ENCODE measurements around the gene LGR6.

LGR6 gene

DNA sequence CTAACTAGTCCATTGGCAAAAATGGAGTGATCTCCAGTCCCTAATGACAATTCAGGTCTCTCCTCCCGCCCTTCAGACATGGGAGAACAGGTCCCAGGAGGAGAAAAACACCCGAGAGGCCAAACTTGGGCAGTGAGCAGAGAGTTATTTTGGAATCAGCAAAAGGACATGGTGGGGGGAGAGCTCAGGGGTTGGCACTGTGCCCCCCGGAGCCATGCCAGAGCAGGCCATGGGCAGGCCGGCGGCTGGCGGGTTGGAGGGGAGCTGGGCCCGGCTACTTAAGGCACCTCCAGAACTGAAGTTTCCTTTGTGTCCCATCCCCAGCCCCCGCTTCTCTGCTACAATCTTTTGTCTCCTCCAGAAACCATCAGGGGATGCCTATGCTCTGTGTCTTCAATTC is 7.1 kb downstream of the LGR6 start:
- Histone ChIP-seq H3K4me3 (ENCODE audit: low read depth, low read length, poor library complexity, severe bottlenecking) (no peak overlapping the region), H3K9ac (ENCODE audit: low read length) (no peak overlapping the region), H3K4me2 (ENCODE audit: low read length) (no peak overlapping the region), H3K27me3 (ENCODE audit: insufficient read depth, low read length) (0 out of 2 replicates have a peak, but pooled peaks cover 4% of the 10 kb centered on the region), H3K4me1 (ENCODE audit: insufficient read depth, low read length, severe bottlenecking) (no peaks in the 10 kb centered on the region), H3F3A (ENCODE audit: insufficient read depth, low read length) (no peaks in the 10 kb centered on the region), H4K20me1 (ENCODE audit: insufficient read depth, low read length) (no peaks in the 10 kb centered on the region), H3K9me3 (ENCODE audit: low read length) (no peaks in the 10 kb centered on the region), H3K79me2 (ENCODE audit: insufficient read depth, low read length) (no peaks in the 10 kb centered on the region), H3K9me2 (ENCODE audit: low read depth, low read length) (no peaks in the 10 kb centered on the region), H2AFZ (ENCODE audit: low read length) (no peak overlapping the region), H3K36me3 (ENCODE audit: insufficient read depth, low read length) (no peaks in the 10 kb centered on the region), H3K27ac (ENCODE audit: low read depth, low read length, poor library complexity, severe bottlenecking) (no peak overlapping the region)
- TF ChIP-seq, protein P1, sequence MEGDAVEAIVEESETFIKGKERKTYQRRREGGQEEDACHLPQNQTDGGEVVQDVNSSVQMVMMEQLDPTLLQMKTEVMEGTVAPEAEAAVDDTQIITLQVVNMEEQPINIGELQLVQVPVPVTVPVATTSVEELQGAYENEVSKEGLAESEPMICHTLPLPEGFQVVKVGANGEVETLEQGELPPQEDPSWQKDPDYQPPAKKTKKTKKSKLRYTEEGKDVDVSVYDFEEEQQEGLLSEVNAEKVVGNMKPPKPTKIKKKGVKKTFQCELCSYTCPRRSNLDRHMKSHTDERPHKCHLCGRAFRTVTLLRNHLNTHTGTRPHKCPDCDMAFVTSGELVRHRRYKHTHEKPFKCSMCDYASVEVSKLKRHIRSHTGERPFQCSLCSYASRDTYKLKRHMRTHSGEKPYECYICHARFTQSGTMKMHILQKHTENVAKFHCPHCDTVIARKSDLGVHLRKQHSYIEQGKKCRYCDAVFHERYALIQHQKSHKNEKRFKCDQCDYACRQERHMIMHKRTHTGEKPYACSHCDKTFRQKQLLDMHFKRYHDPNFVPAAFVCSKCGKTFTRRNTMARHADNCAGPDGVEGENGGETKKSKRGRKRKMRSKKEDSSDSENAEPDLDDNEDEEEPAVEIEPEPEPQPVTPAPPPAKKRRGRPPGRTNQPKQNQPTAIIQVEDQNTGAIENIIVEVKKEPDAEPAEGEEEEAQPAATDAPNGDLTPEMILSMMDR (IDR thresholded peaks at IDR 0.05; ENCODE audit: low read length) = no peak
- TF ChIP-seq EZH2 (IDR thresholded peaks at IDR 0.05; ENCODE audit: borderline replicate concordance, low read length) = no peak

DNA sequence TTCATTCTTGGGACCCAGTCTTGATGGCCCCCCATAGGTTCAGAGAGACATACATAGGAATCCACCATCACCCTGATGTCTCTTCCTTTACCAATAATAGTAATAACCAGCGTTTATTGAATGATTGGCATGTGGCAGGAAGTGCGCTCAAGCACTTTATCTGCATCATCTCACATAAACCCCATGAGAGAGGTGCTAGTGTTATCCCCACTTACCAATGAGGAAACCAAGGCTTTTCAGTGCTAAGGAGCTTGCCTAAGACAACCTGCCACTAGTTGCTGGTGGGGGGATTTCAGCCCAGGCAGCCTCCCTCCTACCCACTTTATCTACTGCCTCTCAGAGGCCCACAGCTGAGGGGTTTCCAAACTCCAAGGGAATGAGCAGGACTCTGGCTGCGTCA is 7.7 kb downstream of the LGR6 start:
- H3K4me2 ChIP-seq (ENCODE audit: low read length) = no peak overlapping the region
- H4K20me1 ChIP-seq (ENCODE audit: insufficient read depth, low read length) = no peaks in the 10 kb centered on the region
- H3K9me2 ChIP-seq (ENCODE audit: low read depth, low read length) = no peaks in the 10 kb centered on the region

DNA sequence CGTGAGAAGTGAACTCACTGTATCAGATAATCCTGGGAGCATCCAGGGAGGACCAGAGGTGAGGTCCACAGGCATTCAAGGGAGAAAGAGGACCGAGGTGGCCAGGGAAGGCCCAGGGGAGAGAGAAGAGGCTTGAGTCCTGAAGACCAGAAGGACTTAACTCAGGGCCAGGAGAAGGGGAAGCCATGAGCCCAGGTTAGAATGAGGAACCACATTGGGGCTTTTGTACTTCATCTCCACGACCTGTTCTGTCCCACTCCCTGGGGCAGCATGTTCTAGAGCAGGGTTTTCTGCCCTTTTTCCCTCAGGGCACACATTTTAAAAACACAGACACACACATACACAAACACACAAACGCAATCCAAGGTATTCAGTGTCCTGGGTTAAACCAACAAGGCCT is 8.4 kb downstream of the LGR6 start:
- Histone ChIP-seq H3K27me3 (ENCODE audit: insufficient read depth, low read length) (0 out of 2 replicates have a peak, but pooled peaks cover 4% of the 10 kb centered on the region), H3K9me3 (ENCODE audit: low read length) (no peaks in the 10 kb centered on the region), H3K4me3 (ENCODE audit: low read depth, low read length, poor library complexity, severe bottlenecking) (no peak overlapping the region), H3K27ac (ENCODE audit: low read depth, low read length, poor library complexity, severe bottlenecking) (no peak overlapping the region), H4K20me1 (ENCODE audit: insufficient read depth, low read length) (no peaks in the 10 kb centered on the region), H3K4me1 (ENCODE audit: insufficient read depth, low read length, severe bottlenecking) (no peaks in the 10 kb centered on the region), H3K9ac (ENCODE audit: low read length) (no peak overlapping the region), H3K9me2 (ENCODE audit: low read depth, low read length) (no peaks in the 10 kb centered on the region), H2AFZ (ENCODE audit: low read length) (no peak overlapping the region), H3K4me2 (ENCODE audit: low read length) (no peak overlapping the region), H3K79me2 (ENCODE audit: insufficient read depth, low read length) (no peaks in the 10 kb centered on the region), H3K36me3 (ENCODE audit: insufficient read depth, low read length) (no peaks in the 10 kb centered on the region), H3F3A (ENCODE audit: insufficient read depth, low read length) (no peaks in the 10 kb centered on the region)
- TF ChIP-seq EZH2 (IDR thresholded peaks at IDR 0.05; ENCODE audit: borderline replicate concordance, low read length) = no peak
- TF ChIP-seq, protein P1 (IDR thresholded peaks at IDR 0.05; ENCODE audit: low read length) = no peak

More for the DNA sequence above, 7.7 kb downstream of the LGR6 start:
- TF ChIP-seq, protein P1 (IDR thresholded peaks at IDR 0.05; ENCODE audit: low read length) = no peak
- no peak for TF ChIP-seq EZH2 (IDR thresholded peaks at IDR 0.05; ENCODE audit: borderline replicate concordance, low read length)
- no peak overlapping the region for H3K9ac ChIP-seq (ENCODE audit: low read length)
- no peaks in the 10 kb centered on the region for H3K79me2 ChIP-seq (ENCODE audit: insufficient read depth, low read length)
- no peak overlapping the region for H3K4me3 ChIP-seq (ENCODE audit: low read depth, low read length, poor library complexity, severe bottlenecking)
- no peaks in the 10 kb centered on the region for H3K4me1 ChIP-seq (ENCODE audit: insufficient read depth, low read length, severe bottlenecking)
- H3K27me3 ChIP-seq (ENCODE audit: insufficient read depth, low read length) = 0 out of 2 replicates have a peak, but pooled peaks cover 4% of the 10 kb centered on the region
- no peaks in the 10 kb centered on the region for H3K9me3 ChIP-seq (ENCODE audit: low read length)
- no peaks in the 10 kb centered on the region for H3F3A ChIP-seq (ENCODE audit: insufficient read depth, low read length)
- no peak overlapping the region for H2AFZ ChIP-seq (ENCODE audit: low read length)
- H3K36me3 ChIP-seq (ENCODE audit: insufficient read depth, low read length) = no peaks in the 10 kb centered on the region
- no peak overlapping the region for H3K27ac ChIP-seq (ENCODE audit: low read depth, low read length, poor library complexity, severe bottlenecking)

Data from OCI-LY1 (cell line).